GM10266 (cell line): Measurements from ENCODE around the gene OLR1.

ENCODE experiments used
- DNase-seq: peaks from one replicate; pipeline ENCODE4 v3.0.0; 2012; ENCODE audit errors: extremely low spot score
- TF ChIP-seq, protein P1 (sequence below): IDR thresholded peaks from 2 replicates; pipeline ENCODE4 v1.5.1; 2012; ENCODE audit warnings: mild to moderate bottlenecking, low read depth; ENCODE audit not compliant: control insufficient read depth, insufficient read depth; ENCODE audit errors: missing control alignments

OLR1 gene

DNA sequence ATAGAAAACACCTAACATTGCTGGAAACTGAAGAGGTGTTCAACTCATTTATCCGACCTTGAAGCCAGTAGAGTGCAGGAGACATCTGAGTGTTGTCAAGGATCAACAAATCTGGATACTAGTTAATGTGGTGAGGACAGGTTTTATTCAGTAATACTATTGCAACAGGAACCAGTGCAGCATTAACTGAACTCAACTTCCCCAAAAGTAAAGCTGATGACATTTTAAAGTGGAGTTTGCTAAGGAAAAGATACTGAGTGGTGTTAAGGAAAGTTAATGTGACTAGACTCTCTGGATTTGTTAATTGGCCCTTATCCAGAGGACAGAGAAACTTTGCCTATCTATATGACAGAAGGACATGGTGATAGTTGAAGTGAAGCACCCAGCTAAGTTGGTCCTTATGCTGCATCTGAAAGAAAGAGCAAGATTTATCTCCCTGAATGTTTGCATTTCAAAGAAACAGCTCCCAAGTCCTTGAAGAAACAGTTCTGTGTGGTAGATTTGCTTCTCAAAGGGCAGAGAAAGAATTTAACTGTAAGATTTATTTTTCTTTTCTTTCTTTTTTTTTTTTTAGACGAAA is 40.7 kb downstream of the OLR1 start:
- no peak for DNase-seq
- TF ChIP-seq, protein P1, sequence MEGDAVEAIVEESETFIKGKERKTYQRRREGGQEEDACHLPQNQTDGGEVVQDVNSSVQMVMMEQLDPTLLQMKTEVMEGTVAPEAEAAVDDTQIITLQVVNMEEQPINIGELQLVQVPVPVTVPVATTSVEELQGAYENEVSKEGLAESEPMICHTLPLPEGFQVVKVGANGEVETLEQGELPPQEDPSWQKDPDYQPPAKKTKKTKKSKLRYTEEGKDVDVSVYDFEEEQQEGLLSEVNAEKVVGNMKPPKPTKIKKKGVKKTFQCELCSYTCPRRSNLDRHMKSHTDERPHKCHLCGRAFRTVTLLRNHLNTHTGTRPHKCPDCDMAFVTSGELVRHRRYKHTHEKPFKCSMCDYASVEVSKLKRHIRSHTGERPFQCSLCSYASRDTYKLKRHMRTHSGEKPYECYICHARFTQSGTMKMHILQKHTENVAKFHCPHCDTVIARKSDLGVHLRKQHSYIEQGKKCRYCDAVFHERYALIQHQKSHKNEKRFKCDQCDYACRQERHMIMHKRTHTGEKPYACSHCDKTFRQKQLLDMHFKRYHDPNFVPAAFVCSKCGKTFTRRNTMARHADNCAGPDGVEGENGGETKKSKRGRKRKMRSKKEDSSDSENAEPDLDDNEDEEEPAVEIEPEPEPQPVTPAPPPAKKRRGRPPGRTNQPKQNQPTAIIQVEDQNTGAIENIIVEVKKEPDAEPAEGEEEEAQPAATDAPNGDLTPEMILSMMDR = no peak

DNA sequence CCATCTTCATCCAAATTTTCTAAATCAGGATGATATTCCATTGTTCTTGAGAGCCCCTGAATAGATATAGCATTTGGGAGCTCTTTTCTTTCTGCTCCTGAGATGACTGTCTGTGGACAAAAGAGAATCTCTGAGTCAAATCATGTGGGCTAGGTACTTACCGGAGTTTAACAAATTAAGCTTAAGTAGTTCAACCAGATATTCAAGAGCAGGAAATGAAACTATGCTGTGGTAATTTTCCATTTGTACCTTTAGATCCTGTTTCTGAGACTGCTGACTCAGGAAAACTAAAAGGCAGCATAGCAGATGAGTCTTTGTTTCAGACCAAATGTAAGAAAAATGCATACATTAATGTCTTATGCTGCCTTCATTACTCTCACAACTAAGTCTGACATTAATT is 41.9 kb downstream of the OLR1 start, which contains the start of gene CLEC7A:
Gene CLEC7A (minus strand): TSS at position 158 of the 400 bp plus-strand sequence. CDS start 117 bp downstream, at position 41.
- TF ChIP-seq, protein P1 = no peak
- peak; percentile 40 for DNase-seq

DNA sequence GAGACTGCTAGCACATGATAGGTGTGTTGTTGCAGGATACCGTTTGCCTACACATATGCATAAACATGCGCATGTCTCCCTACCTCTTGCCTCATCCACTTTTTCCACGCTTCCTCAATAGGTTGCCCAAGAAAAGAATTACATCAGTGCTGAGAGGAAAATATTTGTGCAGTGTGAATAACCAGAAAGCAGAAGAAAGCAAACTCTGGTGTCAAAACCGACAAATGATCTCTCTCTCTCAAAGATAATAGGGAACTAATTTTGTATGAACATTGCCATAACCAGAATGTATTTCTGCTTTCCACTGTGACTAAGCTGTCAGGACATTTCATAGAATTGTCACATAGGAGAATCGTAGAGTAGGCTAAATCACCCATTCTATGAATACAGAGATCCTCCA is 43.2 kb downstream of the OLR1 start:
- no peak for DNase-seq
- TF ChIP-seq, protein P1 = no peak

DNA sequence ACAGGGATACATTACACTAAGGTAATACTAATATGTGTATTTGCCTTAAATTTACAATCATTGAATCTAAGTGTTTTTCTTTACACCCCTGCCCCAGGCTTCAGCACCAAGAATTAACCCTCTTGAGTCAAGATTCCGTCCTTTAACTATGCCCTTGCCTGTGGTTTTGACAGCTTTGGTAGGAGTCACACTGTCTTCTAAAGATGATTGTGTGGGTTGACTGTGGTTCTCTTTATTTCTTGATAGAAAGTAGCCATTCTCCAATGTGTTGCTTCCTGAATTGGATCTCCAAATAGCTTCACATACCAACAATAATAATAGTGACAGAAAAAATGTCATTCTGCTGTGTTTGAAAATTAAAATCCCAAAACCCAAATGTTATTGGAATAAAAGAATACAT is 45.5 kb downstream of the OLR1 start:
- TF ChIP-seq, protein P1 = no peak
- DNase-seq = no peak

DNA sequence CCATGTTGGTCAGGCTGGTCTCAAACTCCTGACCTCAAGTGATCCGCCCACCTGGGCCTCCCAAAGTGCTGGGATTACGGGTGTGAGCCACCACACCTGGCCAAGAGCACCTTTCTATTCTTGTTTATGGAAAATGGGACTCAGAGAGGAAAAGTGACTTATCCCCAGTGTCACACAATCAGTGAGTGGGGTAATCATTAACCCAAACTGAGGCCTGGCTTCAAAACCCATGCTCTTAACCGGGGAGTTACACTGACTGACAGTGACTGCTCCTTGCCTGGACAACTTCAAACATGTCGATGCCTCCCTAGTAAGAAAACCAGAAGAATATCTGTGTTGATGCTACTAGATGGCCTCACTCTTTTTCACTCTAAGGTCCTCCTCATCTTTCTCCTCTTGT is 49.2 kb downstream of the OLR1 start:
- TF ChIP-seq, protein P1 = no peak

DNA sequence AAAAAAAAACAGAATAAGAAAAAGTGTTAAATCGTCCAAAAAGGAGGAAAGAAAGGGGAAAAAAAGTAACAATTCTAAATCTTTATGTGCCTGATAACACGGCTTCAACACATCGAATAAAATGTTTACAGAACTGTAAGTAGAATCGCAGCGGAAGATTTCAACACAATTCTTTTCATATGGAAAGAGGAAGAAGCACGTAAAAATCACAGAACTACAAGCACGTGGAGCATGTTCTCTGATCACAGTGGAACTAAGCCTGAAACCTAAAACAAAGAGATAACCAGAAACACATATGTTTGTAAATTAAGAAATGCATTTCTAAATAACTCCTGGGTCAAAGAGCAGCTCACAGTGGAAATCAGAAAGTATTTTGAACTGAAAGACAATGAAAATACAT is 50.7 kb downstream of the OLR1 start:
- TF ChIP-seq, protein P1 = no peak
- DNase-seq = no peak

More for the DNA sequence above, 49.2 kb downstream of the OLR1 start:
- no peak for DNase-seq

DNA sequence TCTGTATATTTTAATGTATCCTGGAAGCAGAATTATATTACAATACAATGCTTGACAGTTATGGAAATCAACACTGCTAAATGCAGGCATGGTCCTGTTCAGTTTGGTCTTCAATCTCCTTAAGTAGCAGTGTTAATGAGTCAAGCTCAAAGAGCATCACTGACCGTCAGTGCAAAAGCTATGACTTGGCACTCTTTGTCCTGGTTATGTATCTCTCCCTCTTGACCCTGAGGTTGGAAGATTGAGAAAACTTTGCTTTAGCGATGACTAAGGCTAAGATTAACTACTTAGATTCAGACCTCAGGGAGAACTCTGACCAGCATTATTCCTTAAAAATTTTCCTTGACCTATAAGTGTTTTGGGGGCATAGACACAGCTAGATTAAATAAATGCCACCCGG is 52.9 kb downstream of the OLR1 start:
- TF ChIP-seq, protein P1 = no peak

More for the DNA sequence above, 52.9 kb downstream of the OLR1 start:
- DNase-seq = no peak
